ENCODE results near the gene NFKBIE.

The NFKBIE gene

GRCh38 chr6:44224029-44224964 is 41.1 kb downstream of the NFKBIE start:
- no peak for DNase-seq

- peak; percentile 48 for DNase-seq
Measured at GRCh38 chr6:44223319-44224028, 41.9 kb downstream of the NFKBIE start, which contains the start of gene SLC29A1. SLC29A1 (plus strand) TSS chr6:44223595; CDS start chr6:44227314, 3,719 bp downstream.

- no peak for DNase-seq
Measured at GRCh38 chr6:44222486-44223318, 42.6 kb downstream of the NFKBIE start.

- no peak for DNase-seq
Measured at GRCh38 chr6:44221961-44222335, 43.4 kb downstream of the NFKBIE start.

GRCh38 chr6:44221291-44221960 is 43.9 kb downstream of the NFKBIE start:
- DNase-seq = peak; percentile 71

GRCh38 chr6:44220913-44221290 is 44.4 kb downstream of the NFKBIE start:
- DNase-seq = no peak

- DNase-seq = no peak
Measured at GRCh38 chr6:44219815-44220784, 45.3 kb downstream of the NFKBIE start.

GRCh38 chr6:44219053-44219814 is 46.1 kb downstream of the NFKBIE start:
- DNase-seq = no peak

GRCh38 chr6:44217332-44218143 is 47.8 kb downstream of the NFKBIE start:
- DNase-seq = no peak

GRCh38 chr6:44216677-44217331 is 48.5 kb downstream of the NFKBIE start, which contains the start of gene MYMX:
MYMX (plus strand) TSS chr6:44216926; CDS start chr6:44217472, 546 bp downstream.
- DNase-seq = no peak

- no peak for DNase-seq
Measured at GRCh38 chr6:44214307-44214706, 51.0 kb downstream of the NFKBIE start.

GRCh38 chr6:44211284-44211683 is 54.1 kb downstream of the NFKBIE start:
- DNase-seq = no peak
